Adrenal gland (tissue), 12 donors: ENCODE data around the gene DKK3. TPM values are rescaled to one million over a fixed set of nuclear protein-coding genes. Genes with fewer than 3 reads are reported as not detected.
A peak's percentile ranks its signal among the peaks of the same experiment; 100 is the strongest.

ENCODE experiments used
- DNase-seq, 7 donors: peaks; one replicate each; pipeline ENCODE4 v3.0.0-alpha.2; 2019 to 2020
- H3K27ac ChIP-seq, 5 donors: fragments of 200-600 bp; sonication (generic) in 4 of 5; 1 replicate in 3 of 5; 2 replicates in 2 of 5; pipeline versions ENCODE4 v1.5.1 to v1.8.0; 2016 to 2020; ENCODE audit warnings: mild to moderate bottlenecking in 1 of 5
- H3K27me3 ChIP-seq: fragments of 200-600 bp; 2 replicates; pipeline ENCODE4 v1.8.0; 2021
- H3K36me3 ChIP-seq, 2 donors: fragments of 200-600 bp; replicated peaks in 1 of 2; 1 replicate in 1 of 2; 2 replicates in 1 of 2; pipeline versions ENCODE4 v1.5.1 to v1.8.0; 2018 to 2022
- H3K4me1 ChIP-seq, 2 donors: fragments of 200-600 bp; replicated peaks in 1 of 2; 1 replicate in 1 of 2; 2 replicates in 1 of 2; pipeline versions ENCODE4 v1.5.1 to v1.8.0; 2018 to 2021
- H3K4me3 ChIP-seq, 4 donors: fragments of 200-600 bp; sonication (generic) in 3 of 4; one replicate each; pipeline ENCODE4 v1.5.1; 2016 to 2018
- H3K9me3 ChIP-seq, 3 donors: fragments of 200-600 bp; sonication (generic) in 1 of 3; replicated peaks in 1 of 3; 1 replicate in 2 of 3; 2 replicates in 1 of 3; pipeline versions ENCODE4 v1.5.1 to v1.8.0; 2016 to 2021
- CTCF ChIP-seq, 6 experiments: fragments of 450-650 bp in 4 of 6; fragments of 200-600 bp in 2 of 6; sonication (generic) in 1 of 6; IDR thresholded peaks; 1 replicate in 5 of 6; 2 replicates in 1 of 6; pipeline versions ENCODE4 v1.5.1 to v1.8.0; 2016 to 2021; ENCODE audit warnings: antibody characterized with exemption in 6 of 6, mild to moderate bottlenecking in 2 of 6, moderate library complexity in 1 of 6
- POLR2A ChIP-seq, 2 donors: fragments of 450-650 bp; IDR thresholded peaks; one replicate each; pipeline ENCODE4 v1.6.1; 2017; ENCODE audit warnings: antibody characterized with exemption in 2 of 2, mild to moderate bottlenecking in 2 of 2, moderate library complexity in 1 of 2
- WGBS, 4 donors: extraction: QIAGEN DNeasy Blood & Tissue Kit in 2 of 4; methylation state at CpG; one replicate each; pipeline versions ENCODE4 v1.1.5 to v1.1.7; 2013 to 2017; 5-methylcytosine and 5-hydroxymethylcytosine counted together
- intact Hi-C, 2 donors: fragments of 100-400 bp; cut with DNase I; formaldehyde crosslinking; loops; one replicate each; pipeline versions ENCODE4 v1.14.1 to v1.15.0; 2022 to 2023
- polyA plus RNA-seq, 3 donors: library from polyadenylated mRNA; stranded (reverse); fragments of 200-250 nt in 2 of 3; fragments of 350-450 nt in 1 of 3; fragmentation: Illumina TruSeq in 1 of 3; extraction: RNeasy Lipid Tissue Mini Kit (QIAGEN cat#74804) in 1 of 3; gene quantifications; one replicate each; pipeline ENCODE4 v1.2.3, GENCODE V29; 2013 to 2014
- total RNA-seq, 9 donors: library from RNA; depleted of rRNA in 4 of 9; stranded (reverse); fragments of >200 nt in 4 of 9; fragments of 120-200 nt in 1 of 9; fragmentation: NEBNext Ultra II Directional in 1 of 9; extraction: Animal tissue kit (Norgen Biotek cat#: 25700) in 1 of 9; gene quantifications; one replicate each; pipeline versions ENCODE4 v1.1.0 to v1.2.4, GENCODE V29; 2013 to 2023
- donor health status: healthy with polysubstance abuse.
- donor health status: Bipolar disorder and iron deficiency.
- donor health status: DM: yes; HTN: yes; CAD: no.
- donor health status: DM: no; HTN: no; CAD: no.
- donor health status: DM: no; HTN: no; CAD: no.
- donor health status: DM: yes; HTN: yes; CAD: no.

The DKK3 gene
- total and polyA plus RNA-seq, 12 donors: 19.7 to 330 (median 103) TPM

GRCh38 chr11:11931461-11932055 is 76.9 kb downstream of the DKK3 start:
- Histone ChIP-seq H3K36me3 (peaks cover 0 to 31% of the 10 kb centered on the region in 2 donors), H3K4me1 (peaks cover 6 to 9% of the 10 kb centered on the region in 2 donors), H3K27ac (no peak overlapping the region), H3K9me3 (peaks cover 0 to 5% (median 0%) of the 10 kb centered on the region in 3 donors), H3K27me3 (no peaks in the 10 kb centered on the region), H3K4me3 (no peak overlapping the region)
- WGBS, 4 donors: 52 to 59% (median 56%) methylated on average over 5 of the region's 5 CpGs
- TF ChIP-seq POLR2A (IDR thresholded peaks at IDR 0.05): no peak
- TF ChIP-seq CTCF (IDR thresholded peaks at IDR 0.05): peak; percentile 28 to 80 (median 72)
- peak; percentile 20 to 53 (median 30) for DNase-seq
- intact Hi-C loops: loop anchor here (5.0 to 10.0 kb wide), 3 partner anchors 111 to 303 kb away; no protein-coding TSS in a partner anchor

GRCh38 chr11:11929920-11930319 is 78.5 kb downstream of the DKK3 start:
- 83 to 91% (median 87%) methylated on average over 2 of the region's 2 CpGs for WGBS, 4 donors
- no peak overlapping the region for H3K27ac ChIP-seq
- intact Hi-C loops: loop anchor here (5.0 to 10.0 kb wide), 3 partner anchors 112 to 305 kb away; no protein-coding TSS in a partner anchor
- TF ChIP-seq CTCF (IDR thresholded peaks at IDR 0.05): no peak
- TF ChIP-seq POLR2A (IDR thresholded peaks at IDR 0.05): no peak
- peaks cover 0 to 5% (median 0%) of the 10 kb centered on the region in 3 donors for H3K9me3 ChIP-seq
- peaks cover 0 to 20% of the 10 kb centered on the region in 2 donors for H3K36me3 ChIP-seq
- peaks cover 6 to 9% of the 10 kb centered on the region in 2 donors for H3K4me1 ChIP-seq
- no peak for DNase-seq
- no peak overlapping the region for H3K4me3 ChIP-seq
- H3K27me3 ChIP-seq: no peaks in the 10 kb centered on the region

GRCh38 chr11:11923828-11924227 is 84.6 kb downstream of the DKK3 start:
- TF ChIP-seq CTCF (IDR thresholded peaks at IDR 0.05) (no peak), POLR2A (IDR thresholded peaks at IDR 0.05) (no peak)

GRCh38 chr11:11916981-11917399 is 91.4 kb downstream of the DKK3 start:
- H3K4me1 ChIP-seq: peaks cover 6 to 13% of the 10 kb centered on the region in 2 donors
- intact Hi-C loops: no loop called here
- no peaks in the 10 kb centered on the region for H3K9me3 ChIP-seq
- no peaks in the 10 kb centered on the region for H3K27me3 ChIP-seq
- no peak overlapping the region for H3K4me3 ChIP-seq
- H3K36me3 ChIP-seq: no peaks in the 10 kb centered on the region
- peak overlapping the region in 2 of 5 donors; percentile 5 to 18 for H3K27ac ChIP-seq
- peak in 5 of 7 donors; percentile 33 to 67 (median 51) for DNase-seq
- WGBS, 4 donors: 82 to 98% (median 96%) methylated on average over 1 of the region's 1 CpG
- no peak for TF ChIP-seq CTCF (IDR thresholded peaks at IDR 0.05)

More at GRCh38 chr11:11923828-11924227, 84.6 kb downstream of the DKK3 start:
- Histone ChIP-seq H3K4me3 (no peak overlapping the region), H3K27me3 (no peaks in the 10 kb centered on the region), H3K36me3 (no peaks in the 10 kb centered on the region), H3K9me3 (peaks cover 0 to 5% (median 0%) of the 10 kb centered on the region in 3 donors), H3K27ac (peak overlapping the region in 1 of 5 donors; percentile 15), H3K4me1 (peaks cover 4 to 11% of the 10 kb centered on the region in 2 donors)
- DNase-seq: no peak
- intact Hi-C loops: no loop called here
